ENCODE results near the gene TBC1D16.
"Not testable (repeated sequence)": the region's sequence is repeated elsewhere in the genome, so short reads cannot be mapped to it uniquely, and the experiment has no call there.

TBC1D16 gene

GRCh38 chr17:79970576-79971068 is 65.0 kb downstream of the TBC1D16 start:
- no peak for DNase-seq

- no peak for DNase-seq
Observed at GRCh38 chr17:79969906-79970305, 65.8 kb downstream of the TBC1D16 start.

- no peak for DNase-seq
Observed at GRCh38 chr17:79968116-79968515, 67.6 kb downstream of the TBC1D16 start.

GRCh38 chr17:79966681-79967080 is 69.0 kb downstream of the TBC1D16 start:
- no peak for DNase-seq

GRCh38 chr17:79965806-79966205 is 69.9 kb downstream of the TBC1D16 start:
- DNase-seq, result no peak

GRCh38 chr17:79962467-79962866 is 73.2 kb downstream of the TBC1D16 start:
- DNase-seq, result not testable (repeated sequence)

- not testable (repeated sequence) for DNase-seq
Observed at GRCh38 chr17:79961567-79961966, 74.1 kb downstream of the TBC1D16 start.

GRCh38 chr17:79960788-79961522 is 74.7 kb downstream of the TBC1D16 start:
- no peak for DNase-seq

GRCh38 chr17:79959042-79959441 is 76.6 kb downstream of the TBC1D16 start:
- no peak for DNase-seq

GRCh38 chr17:79956853-79957252 is 78.8 kb downstream of the TBC1D16 start:
- no peak for DNase-seq

- not testable (repeated sequence) for DNase-seq
Observed at GRCh38 chr17:79956441-79956735, 79.3 kb downstream of the TBC1D16 start.

GRCh38 chr17:79955691-79956440 is 79.8 kb downstream of the TBC1D16 start:
- no peak for DNase-seq

GRCh38 chr17:79955167-79955549 is 80.5 kb downstream of the TBC1D16 start:
- no peak for DNase-seq

- DNase-seq, result no peak
Observed at GRCh38 chr17:79954281-79955166, 81.1 kb downstream of the TBC1D16 start.

GRCh38 chr17:79953335-79953734 is 82.3 kb downstream of the TBC1D16 start:
- DNase-seq, result no peak

GRCh38 chr17:79952901-79953300 is 82.8 kb downstream of the TBC1D16 start:
- DNase-seq, result no peak

GRCh38 chr17:79952265-79952877 is 83.3 kb downstream of the TBC1D16 start:
- DNase-seq, result no peak

GRCh38 chr17:79951361-79952264 is 84.1 kb downstream of the TBC1D16 start:
- DNase-seq, result no peak

- no peak for DNase-seq
Observed at GRCh38 chr17:79950751-79951150, 84.9 kb downstream of the TBC1D16 start.

- DNase-seq, result no peak
Observed at GRCh38 chr17:79950306-79950705, 85.4 kb downstream of the TBC1D16 start.

- DNase-seq, result no peak
Observed at GRCh38 chr17:79949656-79950209, 85.9 kb downstream of the TBC1D16 start.

All from cortex of kidney (tissue), 1 donor.